IPS-NIHi11 (cell line): ENCODE data around the gene ARHGDIA.

Experiments used
- DNase-seq: peaks from one replicate; pipeline ENCODE4 v3.0.0; 2012; ENCODE audit warnings: mixed read lengths, low spot score

ARHGDIA gene

GRCh38 chr17:81822996-81823819 lies 47.9 kb downstream of the ARHGDIA start:
- DNase-seq = no peak

- DNase-seq = no peak
Observed at GRCh38 chr17:81822312-81822637, 48.9 kb downstream of the ARHGDIA start.

DNA sequence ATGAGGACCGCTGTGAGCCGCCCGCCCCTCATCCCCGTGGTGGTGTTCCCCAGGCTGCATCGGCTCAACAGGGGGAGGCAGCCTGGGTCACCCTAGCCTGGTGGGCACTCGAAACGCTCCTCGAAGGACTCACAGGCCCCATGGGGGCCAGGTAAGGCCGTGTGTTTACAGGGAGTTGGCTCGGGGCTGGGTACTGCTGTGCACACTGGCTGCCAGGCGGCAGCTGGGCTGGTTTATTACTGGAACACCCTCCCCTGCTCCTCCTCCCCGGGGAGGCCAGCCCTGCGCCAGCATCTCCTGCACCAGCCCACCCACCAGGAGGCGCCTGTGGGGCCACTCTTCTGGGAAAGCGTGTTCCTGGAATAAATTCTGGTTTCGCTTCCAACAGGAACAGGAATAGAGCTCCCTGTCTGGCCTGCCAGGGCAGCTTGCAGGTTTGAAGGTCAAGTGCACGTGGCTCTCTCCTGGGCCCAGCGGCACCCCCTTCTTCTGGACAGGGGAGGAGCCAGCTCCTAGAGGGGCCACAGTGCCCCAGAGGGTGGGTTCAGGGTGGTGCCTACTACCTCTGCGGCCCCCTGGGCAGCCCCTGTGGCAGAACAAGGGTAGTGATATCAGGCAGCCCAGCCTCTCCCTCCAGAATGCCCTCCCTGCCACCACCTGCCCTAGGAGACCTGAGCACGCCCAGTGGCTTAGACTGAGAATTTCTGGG lies 49.4 kb downstream of the ARHGDIA start:
- DNase-seq = peak; percentile 85

GRCh38 chr17:81821147-81821546 lies 50.0 kb downstream of the ARHGDIA start:
- DNase-seq = no peak

DNA sequence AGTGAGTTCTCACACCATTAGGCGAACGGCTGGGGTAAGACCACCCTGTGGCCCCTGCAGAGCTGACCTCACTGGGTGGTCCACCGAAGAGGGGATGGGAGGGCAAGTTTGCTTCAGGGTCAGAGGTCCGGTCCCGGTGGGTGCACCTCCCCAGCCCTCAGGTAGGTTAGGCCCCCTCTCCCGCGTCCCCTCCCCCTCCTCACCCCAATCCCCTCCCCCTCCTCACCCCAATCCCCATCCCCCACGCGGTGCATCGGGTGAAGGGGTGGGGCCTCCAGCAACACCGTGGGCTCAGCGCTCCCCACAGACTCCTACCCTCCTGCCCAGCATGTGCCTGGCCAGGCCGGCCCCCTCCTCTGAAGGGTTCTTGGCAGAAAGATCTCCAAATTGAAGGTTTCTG lies 51.4 kb downstream of the ARHGDIA start:
- DNase-seq = no peak

DNA sequence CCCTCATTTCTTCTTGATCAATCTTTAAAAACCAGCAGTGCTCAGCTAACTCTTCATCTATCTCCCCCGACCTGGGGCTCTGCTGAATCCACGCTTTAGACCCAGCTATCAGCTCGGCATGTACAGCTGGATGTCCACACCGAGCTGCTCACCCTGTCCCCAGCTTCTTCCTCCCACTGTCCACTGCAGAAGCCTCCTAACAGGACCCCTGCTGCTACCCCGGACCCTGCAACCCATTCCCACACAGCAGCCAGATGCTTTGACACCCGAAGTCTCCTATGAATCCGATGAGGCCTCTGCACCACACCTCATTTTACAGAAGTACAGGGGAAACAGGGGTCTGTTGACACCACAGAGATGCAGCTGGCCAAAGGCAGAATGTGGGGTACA lies 53.4 kb downstream of the ARHGDIA start:
- DNase-seq = no peak
